Stimulated activated CD4-positive, alpha-beta T cell treated with anti-CD3 and anti-CD28 coated beads, Interleukin-12 subunit alpha, Interleukin-12 subunit beta, amount 100 ng/mL, for 24 hours (primary cell): Measurements from ENCODE around the gene UMOD.

Experiments used
- DNase-seq, 2 experiments: peaks; one replicate each; pipeline ENCODE4 v3.0.0-alpha.2; 2020; ENCODE audit warnings: low read depth in 2 of 2

Gene UMOD

DNA sequence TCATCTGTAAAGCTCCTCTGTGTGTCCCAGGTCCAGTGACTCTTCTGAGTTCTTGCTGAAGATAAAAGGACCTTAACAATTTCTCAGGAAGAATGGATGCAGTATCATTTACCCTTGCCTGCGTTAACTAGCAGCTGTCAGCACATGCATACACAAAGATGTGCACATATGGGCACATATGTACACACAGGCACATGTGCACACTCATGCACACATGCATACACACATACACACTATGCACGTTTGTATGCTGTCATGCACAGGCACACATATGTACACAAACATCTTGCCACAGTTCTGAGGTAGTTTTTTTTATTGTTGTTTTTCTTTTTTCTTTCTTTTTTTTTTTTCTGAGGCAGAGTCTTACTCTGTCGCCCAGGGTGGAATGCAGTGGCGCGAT, 50.1 kb downstream of the UMOD start:
- DNase-seq, result no peak

DNA sequence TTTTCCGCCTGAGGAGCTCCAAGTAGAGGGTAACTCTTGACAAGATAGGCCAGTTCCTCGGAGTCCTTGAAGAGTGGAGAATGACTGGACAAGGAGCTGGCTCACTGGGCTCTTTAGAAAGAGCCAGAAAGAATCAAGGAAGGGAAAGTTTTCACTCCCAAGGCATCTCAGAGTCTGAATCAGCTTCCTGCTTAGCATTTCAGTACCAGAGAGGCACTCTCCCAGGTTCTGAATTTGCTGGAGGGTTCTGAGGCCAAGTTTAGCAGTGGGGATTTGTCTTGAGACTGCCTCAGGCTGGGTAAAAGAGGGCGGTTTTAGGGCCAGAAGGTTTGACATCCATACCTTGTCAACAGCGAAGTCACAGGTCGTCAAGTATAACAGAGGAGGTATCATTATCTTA, 50.7 kb downstream of the UMOD start:
- no peak for DNase-seq

DNA sequence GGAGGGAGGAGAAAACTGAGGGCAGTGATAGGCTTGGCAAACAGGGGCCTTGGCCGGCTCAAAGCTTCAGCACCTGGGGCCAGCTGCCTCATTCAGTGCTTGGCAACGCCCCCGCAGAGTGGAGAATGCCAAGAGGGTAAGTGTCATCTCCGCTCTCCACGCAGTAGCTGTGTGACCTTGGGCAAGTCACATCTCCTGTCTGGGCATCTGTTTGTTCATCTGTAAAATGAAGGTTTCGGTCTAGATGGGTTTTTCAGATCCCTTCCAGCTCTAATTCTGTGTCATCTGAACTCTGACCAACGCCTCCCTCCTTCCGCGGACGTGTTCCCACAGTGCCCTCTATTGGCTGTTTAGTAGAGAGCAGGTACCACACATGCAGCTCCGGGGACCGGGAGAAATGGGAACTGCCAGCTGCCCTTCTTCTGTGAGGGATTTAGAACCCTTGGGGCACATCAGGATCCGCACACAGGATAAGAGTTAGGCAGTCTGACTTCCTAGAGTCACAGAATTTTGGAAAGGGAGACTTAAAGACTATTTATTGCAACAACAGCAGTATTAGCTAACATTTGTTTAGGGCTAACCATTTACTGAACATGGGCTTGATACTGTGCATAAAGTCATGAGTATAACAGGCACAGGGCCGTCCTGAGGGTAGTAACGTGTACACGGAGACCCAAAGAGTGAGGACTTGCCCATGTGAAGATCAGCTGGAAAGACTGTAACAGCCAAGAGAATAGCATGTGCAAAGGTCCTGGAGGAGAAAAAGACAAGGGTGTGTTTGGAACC, 52.0 kb downstream of the UMOD start:
- DNase-seq, result peak; percentile 2 to 4

DNA sequence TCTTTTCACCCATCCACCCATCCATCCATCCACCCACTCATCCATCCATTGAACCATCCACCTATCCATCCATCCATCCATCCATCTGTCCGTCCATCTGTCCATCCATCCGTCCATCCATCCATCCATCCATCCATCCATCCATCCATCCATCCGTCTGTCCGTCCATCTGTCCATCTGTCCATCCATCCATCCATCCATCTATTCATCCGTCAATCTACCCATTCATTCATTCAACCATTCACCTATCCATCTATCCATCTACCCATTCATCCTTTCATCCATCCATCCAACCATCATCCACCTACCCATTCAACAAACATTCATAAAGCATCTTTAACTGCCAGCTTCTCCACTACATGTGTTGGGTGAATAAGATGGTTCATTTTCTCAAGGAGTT, 54.1 kb downstream of the UMOD start:
- no peak for DNase-seq

DNA sequence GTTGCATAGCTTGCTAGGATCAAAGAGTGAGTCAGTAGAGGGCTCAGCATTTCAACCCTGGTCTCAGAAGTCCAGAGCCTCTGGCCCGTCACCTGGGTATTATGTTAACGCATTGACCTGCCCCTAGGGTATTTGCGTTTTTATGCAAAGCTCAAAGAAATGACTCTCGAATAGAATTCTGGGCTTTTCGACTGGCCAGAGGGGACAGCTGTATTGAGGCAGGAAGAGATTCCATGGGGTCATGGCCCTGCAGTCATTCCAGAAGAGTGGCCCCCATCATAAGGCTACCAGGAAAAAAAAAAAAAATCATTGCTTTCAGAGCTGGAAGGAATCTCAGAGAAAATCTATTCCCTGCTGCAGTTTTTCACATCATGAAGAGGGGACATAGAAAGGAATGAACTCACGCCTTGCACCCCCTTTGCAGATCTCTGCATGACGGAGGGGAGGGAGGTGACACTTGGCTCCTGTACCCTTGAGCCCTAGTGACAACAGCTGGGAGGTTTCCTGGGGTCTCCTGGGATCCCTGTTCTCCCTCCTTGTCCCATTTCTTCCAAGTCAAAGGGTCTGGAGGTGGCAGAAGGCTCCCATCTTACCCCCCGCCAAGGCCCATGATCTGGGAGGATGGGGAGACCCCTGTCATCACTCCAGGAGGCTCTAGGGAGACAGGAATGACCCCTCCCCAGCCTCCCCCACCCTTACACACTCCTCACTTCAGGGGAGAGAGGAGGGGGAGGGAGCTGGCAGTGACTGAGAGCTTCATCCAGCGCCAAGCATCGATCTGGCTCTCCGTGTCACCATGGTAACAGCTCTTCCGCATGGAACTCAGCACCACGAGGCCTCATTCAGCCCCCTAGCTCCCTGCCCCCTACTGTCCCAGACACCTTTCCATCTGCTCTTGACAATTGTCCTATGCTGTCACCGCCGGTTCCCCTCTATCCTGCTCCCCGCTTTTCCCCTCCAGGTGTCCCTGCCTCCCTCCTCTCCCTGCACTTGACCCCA, 61.0 kb downstream of the UMOD start:
- DNase-seq, result no peak

DNA sequence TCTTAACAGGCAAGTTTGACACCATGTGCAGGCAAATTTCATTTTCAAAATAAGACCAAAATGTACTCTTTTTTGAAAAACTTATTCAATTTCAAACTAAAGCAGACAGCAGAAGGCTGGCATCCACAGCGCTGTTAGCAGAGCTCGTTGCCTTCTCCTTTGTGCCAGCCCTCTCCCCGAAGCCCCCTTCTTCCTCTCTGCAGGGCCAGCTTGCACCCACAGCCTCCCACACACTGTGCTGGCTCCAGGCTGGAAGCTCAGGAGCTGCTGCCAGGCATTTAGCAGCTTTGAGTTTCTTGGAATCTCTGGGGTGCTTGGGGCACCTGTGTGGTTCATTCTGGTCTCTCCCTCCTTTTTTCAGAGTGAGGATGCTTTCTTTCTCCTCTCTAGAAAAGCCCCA, 62.9 kb downstream of the UMOD start:
- DNase-seq, result no peak

DNA sequence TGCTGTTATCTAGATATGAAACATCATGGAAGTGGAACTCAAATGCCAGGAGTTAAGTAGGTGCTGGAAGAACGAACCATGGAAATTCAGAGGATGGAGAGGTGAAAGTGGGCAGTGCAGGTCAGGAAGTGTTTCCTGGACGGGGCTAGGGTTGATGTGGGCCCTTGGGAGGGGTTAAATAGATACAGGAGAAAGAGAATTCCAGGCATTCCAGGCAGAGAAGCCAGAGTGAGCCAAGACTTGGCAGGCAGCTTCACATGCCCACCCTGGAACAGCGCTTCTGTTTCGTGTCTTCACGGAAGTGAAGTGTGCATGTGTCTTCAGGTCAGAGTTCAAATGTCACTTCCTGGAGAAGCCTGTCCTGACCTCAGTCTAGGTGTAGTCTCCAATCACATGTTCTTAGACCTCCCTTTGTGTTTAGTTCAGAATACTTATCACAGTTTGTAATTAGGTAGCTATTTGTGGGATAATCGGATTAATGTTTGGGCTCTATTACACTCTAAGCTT, 66.5 kb downstream of the UMOD start:
- DNase-seq, result no peak
